ENCODE data around the gene MZT2B. TPM values are rescaled to one million over a fixed set of nuclear protein-coding genes. Genes with fewer than 3 reads are reported as not detected.
"Not testable (repeated sequence)": the region's sequence is repeated elsewhere in the genome, so short reads cannot be mapped to it uniquely, and the experiment has no call there.

Gene MZT2B
- total RNA-seq, 6 experiments from 2014 or later: 259 to 361 (median 309) TPM

DNA sequence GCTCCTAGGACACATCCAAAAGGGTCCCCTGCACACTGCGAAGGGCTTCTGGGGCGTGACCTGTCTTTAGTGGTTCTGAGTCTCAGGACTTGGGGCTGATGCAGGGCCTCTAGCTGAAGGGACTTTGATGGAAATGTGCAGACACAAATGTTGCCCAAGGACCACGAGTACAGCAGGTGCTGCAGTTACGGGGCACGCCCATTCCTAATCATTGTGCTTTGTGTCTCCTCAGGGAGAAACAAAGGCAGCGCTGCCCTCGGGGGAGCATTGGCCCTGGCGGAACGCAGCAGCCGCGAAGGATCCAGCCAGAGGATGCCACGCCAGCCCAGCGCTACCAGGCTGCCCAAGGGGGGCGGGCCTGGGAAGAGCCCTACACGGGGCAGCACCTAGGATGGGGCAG, 8.2 kb downstream of the MZT2B start:
- Mint-ChIP-seq H3K36me3 (ENCODE audit: low read depth) (peaks cover 6% of the 10 kb centered on the region; the same call in 1 of the 2 replicates), H3K27ac (no peak overlapping the region), H3K27me3 (ENCODE audit: insufficient read depth) (no peaks in the 10 kb centered on the region; the same call in 1 of the 2 replicates), H3K4me3 (no peak overlapping the region), H3K9me3 (no peaks in the 10 kb centered on the region), H3K4me1 (ENCODE audit: low read depth) (peaks cover 12% of the 10 kb centered on the region)
- TF ChIP-seq, protein P1, sequence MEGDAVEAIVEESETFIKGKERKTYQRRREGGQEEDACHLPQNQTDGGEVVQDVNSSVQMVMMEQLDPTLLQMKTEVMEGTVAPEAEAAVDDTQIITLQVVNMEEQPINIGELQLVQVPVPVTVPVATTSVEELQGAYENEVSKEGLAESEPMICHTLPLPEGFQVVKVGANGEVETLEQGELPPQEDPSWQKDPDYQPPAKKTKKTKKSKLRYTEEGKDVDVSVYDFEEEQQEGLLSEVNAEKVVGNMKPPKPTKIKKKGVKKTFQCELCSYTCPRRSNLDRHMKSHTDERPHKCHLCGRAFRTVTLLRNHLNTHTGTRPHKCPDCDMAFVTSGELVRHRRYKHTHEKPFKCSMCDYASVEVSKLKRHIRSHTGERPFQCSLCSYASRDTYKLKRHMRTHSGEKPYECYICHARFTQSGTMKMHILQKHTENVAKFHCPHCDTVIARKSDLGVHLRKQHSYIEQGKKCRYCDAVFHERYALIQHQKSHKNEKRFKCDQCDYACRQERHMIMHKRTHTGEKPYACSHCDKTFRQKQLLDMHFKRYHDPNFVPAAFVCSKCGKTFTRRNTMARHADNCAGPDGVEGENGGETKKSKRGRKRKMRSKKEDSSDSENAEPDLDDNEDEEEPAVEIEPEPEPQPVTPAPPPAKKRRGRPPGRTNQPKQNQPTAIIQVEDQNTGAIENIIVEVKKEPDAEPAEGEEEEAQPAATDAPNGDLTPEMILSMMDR (IDR thresholded peaks at IDR 0.05): no peak
- no peak for DNase-seq

DNA sequence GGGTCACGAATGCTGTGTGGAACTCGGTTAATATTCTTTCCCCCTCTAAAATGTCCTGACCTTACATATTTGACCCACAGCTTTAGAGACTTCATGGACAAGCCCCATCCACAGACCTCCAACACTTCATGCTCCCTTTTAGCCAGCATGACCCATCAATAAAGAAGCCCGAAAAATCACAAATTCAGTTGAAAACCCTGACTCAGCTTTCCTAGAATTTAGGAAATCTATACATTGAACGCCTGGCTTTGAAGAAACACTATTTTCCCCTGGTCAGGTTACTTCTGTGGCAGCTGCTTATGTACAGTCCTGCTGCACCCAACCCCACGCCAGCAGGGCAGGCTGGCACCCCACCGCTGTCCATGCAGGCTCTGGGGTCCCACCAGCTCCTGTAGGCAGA, 9.3 kb downstream of the MZT2B start:
- not testable (repeated sequence) for H3K4me1 Mint-ChIP-seq (ENCODE audit: low read depth); H3K27ac Mint-ChIP-seq; H3K4me3 Mint-ChIP-seq; H3K9me3 Mint-ChIP-seq; DNase-seq; H3K36me3 Mint-ChIP-seq (ENCODE audit: low read depth); H3K27me3 Mint-ChIP-seq (ENCODE audit: insufficient read depth)

DNA sequence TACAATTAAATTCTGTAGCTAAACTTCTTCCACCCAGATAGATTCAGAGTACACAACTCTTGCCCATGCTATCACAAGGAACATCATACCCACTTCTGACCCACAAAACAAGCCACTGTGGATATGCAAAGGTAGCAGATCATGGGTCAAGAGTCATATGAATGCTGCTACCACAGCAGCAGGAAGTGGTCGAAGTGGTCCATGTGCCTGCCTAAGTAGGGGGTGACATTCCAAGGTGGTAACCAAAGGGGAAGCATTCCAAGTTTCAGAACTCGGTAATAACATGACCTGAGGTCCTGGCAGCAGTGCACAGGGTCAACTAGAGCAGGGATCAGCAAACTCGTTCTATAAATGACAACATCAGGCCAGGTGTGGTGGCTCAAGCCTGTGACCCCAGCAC, 10.4 kb downstream of the MZT2B start:
- not testable (repeated sequence) for H3K4me3 Mint-ChIP-seq; H3K36me3 Mint-ChIP-seq (ENCODE audit: low read depth); DNase-seq; H3K27me3 Mint-ChIP-seq (ENCODE audit: insufficient read depth); H3K27ac Mint-ChIP-seq; H3K9me3 Mint-ChIP-seq; H3K4me1 Mint-ChIP-seq (ENCODE audit: low read depth)

DNA sequence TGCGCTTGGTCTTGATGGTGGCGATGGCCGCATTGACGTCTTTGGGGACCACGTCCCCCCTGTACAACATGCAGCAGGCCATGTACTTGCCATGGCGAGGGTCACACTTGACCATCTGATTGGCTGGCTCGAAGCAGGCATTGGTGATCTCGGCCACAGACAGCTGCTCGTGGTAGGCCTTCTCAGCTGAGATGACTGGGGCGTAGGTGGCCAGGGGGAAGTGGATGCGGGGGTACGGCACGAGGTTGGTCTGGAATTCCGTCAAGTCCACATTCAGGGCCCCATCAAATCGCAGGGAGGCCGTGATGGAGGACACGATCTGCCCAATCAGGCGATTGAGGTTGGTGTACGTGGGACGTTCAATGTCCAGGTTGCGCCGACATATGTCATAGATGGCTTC, 11.8 kb downstream of the MZT2B start:
- H3K36me3 Mint-ChIP-seq (ENCODE audit: low read depth): not testable (repeated sequence)

DNA sequence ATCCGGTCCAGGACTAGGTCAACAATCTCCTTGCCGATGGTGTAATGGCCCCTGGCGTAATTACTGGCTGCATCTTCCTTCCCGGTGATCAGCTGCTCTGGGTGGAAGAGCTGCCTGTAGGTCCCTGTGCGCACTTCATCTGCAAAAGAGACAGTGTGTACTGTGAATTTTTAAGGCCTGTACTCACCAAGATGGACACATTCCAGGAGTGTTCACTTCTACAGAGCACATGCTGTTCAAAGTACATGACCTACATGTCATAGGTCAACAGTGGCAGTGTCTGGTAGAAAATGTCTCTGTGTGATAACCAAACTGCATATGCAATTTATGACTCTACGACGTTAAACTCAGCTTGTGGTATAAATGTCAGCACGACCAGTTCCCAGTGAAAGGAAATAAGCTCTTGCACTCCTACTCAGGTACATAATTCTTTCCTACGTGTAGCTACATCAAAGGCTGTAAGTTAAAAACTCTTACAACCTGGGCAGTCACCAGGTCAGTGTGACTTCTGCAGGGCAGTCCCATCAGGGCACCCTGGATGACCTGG, 13.1 kb downstream of the MZT2B start:
- not testable (repeated sequence) for H3K36me3 Mint-ChIP-seq (ENCODE audit: low read depth); DNase-seq; H3K4me3 Mint-ChIP-seq; H3K9me3 Mint-ChIP-seq; H3K4me1 Mint-ChIP-seq (ENCODE audit: low read depth); H3K27me3 Mint-ChIP-seq (ENCODE audit: insufficient read depth); H3K27ac Mint-ChIP-seq

More for the DNA sequence above, 11.8 kb downstream of the MZT2B start:
- H3K4me1 Mint-ChIP-seq (ENCODE audit: low read depth); H3K9me3 Mint-ChIP-seq; DNase-seq; H3K4me3 Mint-ChIP-seq; H3K27ac Mint-ChIP-seq; H3K27me3 Mint-ChIP-seq (ENCODE audit: insufficient read depth): not testable (repeated sequence)

DNA sequence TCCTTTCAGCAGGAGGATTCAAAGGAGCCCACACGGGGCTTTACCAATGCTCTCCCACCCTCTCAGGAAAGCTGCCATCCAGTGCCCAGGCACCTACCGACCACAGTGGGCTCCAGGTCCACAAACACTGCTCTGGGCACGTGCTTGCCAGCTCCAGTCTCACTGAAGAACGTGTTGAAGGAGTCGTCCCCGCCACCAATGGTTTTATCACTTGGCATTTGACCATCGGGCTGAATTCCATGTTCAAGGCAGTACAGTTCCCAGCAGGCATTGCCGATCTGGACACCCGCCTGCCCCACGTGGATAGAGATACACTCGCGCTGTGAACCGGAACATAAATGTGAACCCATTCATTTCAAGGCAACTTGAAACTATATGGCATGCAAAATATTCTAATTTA, 14.0 kb downstream of the MZT2B start:
- H3K4me3 Mint-ChIP-seq; H3K27ac Mint-ChIP-seq; DNase-seq; H3K9me3 Mint-ChIP-seq; H3K27me3 Mint-ChIP-seq (ENCODE audit: insufficient read depth); H3K4me1 Mint-ChIP-seq (ENCODE audit: low read depth); H3K36me3 Mint-ChIP-seq (ENCODE audit: low read depth): not testable (repeated sequence)

DNA sequence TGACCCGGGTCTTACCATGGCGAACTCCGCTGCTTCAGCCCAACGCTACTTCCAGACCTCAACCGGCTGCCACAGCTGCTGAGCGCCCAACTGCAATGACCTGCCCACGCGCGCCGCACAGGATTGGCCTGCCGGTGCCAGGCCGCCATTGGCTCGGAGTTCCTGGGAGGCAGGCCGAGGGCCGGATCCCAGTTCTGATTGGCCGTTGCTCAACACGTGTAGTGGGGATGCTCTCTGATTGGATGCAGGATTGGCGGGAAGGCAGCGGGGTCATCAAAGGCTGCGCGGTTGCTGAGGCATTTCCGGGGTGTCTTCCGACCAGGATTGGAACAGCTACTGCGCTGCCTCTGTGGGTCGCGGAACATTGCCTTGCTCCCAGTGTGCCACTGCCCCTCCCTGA, 16.3 kb downstream of the MZT2B start, which contains the start of gene TUBA3E:
TUBA3E (minus strand) TSS at position 97 of the 400 bp plus-strand sequence; CDS start at position 18, 79 bp downstream.
- no peaks in the 10 kb centered on the region for H3K4me1 Mint-ChIP-seq (ENCODE audit: low read depth)
- no peaks in the 10 kb centered on the region for H3K9me3 Mint-ChIP-seq
- H3K27me3 Mint-ChIP-seq (ENCODE audit: insufficient read depth): peaks cover 2% of the 10 kb centered on the region
- TF ChIP-seq, protein P1 (IDR thresholded peaks at IDR 0.05): no peak
- no peak within 1 kb of the TSS for H3K4me3 Mint-ChIP-seq
- no peak within 1 kb of the TSS for H3K27ac Mint-ChIP-seq
- H3K36me3 Mint-ChIP-seq (ENCODE audit: low read depth): no peaks in the 10 kb centered on the region
- no peak for DNase-seq

DNA sequence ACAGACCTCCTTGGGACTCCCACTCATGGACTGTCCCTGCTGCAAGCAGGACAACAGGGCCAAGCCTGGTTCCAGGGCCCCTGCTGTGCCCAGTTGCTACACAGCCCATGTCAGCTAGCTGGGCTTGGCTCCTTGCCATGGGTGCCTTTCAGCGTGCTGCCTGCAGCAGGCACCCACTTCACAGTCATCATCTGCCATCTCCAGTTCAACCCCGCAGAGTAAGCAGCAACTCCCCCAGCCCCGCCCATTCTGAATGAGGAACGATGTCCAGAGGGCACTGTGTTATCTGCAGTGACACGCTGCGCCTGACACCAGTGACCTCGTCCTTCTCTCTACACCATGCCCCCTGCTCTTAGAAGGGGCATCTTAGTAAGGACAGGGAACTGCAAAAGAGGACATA, 20.5 kb downstream of the MZT2B start:
- H3K4me1 Mint-ChIP-seq (ENCODE audit: low read depth); H3K27me3 Mint-ChIP-seq (ENCODE audit: insufficient read depth); H3K27ac Mint-ChIP-seq; H3K4me3 Mint-ChIP-seq; DNase-seq; H3K36me3 Mint-ChIP-seq (ENCODE audit: low read depth); H3K9me3 Mint-ChIP-seq: not testable (repeated sequence)

DNA sequence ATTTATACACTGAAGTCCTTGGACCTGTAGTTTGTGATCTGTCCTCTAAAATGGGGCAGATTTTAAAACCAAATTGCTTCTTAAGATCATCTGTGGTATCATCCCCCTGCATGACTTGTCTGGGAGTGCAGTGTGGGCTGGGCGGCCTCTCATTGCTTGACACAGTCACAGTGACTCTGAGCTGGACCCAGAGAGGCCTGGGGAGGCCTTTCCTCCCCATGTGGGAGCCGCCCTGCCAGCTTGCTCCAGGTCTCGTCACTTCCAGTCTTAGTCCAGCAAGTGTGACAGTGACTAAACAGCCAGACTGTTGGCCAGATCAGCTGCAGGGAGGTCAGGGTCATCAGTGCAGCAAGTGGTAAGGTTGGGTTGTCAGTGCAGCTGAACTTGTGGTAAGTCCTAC, 21.1 kb downstream of the MZT2B start:
- DNase-seq; H3K9me3 Mint-ChIP-seq; H3K27ac Mint-ChIP-seq; H3K4me1 Mint-ChIP-seq (ENCODE audit: low read depth); H3K4me3 Mint-ChIP-seq; H3K36me3 Mint-ChIP-seq (ENCODE audit: low read depth); H3K27me3 Mint-ChIP-seq (ENCODE audit: insufficient read depth): not testable (repeated sequence)

DNA sequence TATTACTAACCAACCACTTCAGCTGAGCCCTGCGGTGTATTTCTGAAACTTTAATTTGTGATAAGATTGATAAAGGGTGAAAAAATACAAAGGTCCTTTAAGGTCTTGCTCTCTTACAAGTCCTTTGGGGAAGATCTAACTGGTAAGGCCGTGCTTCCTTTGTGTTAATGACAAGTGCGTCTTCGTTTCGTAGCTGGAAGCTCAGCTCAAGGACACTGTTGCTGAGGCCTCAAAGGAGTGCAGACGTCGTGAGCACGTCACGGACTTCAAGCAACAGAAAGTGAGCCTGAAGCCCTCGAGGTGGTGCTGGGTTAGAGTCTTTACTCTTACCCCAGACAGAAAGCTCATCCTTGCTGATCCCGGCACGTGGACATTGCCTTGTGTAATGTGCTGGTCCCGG, 25.0 kb downstream of the MZT2B start:
- DNase-seq; H3K27ac Mint-ChIP-seq; H3K27me3 Mint-ChIP-seq (ENCODE audit: insufficient read depth); H3K4me3 Mint-ChIP-seq; H3K4me1 Mint-ChIP-seq (ENCODE audit: low read depth); H3K9me3 Mint-ChIP-seq; H3K36me3 Mint-ChIP-seq (ENCODE audit: low read depth): not testable (repeated sequence)

DNA sequence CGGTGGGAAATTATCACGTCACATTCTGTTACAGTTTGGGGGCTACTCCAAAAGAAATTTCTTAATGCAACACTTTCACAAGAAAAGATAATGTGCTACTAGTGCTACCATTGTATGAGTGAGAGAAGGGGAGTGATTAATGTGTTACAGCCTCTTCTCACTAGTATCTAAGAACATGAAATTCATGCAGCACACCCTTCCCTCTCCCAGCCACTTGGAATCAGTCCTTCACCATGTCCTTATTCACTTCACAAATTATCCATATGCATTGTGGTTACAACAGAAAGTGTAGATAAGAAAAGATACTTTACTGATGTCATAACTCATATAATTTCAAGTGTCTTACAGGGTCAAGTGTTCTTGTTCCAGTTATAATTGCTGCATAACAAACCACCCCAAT, 37.1 kb downstream of the MZT2B start:
- not testable (repeated sequence) for DNase-seq; H3K9me3 Mint-ChIP-seq; H3K4me1 Mint-ChIP-seq (ENCODE audit: low read depth); H3K27ac Mint-ChIP-seq; H3K36me3 Mint-ChIP-seq (ENCODE audit: low read depth); H3K4me3 Mint-ChIP-seq
- peaks cover 14% of the 10 kb centered on the region for H3K27me3 Mint-ChIP-seq (ENCODE audit: insufficient read depth)

DNA sequence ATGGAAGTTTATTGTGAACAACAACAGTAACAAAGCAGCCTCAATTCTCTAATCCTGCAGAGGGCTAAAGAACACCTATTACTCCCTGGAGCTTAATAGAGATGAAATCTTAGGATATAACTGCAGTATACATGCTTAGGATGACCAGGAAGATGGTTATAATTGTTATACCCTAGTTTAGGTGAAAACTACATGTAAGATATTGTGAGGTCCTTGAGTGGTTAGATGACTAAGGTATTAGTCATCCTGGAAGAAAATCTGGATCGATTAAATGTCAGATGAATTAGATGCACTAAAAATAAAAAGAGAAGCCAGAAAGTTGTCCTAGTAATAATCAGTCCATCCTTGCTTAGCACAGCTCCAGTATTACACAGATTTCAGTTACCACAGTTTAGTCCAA, 38.4 kb downstream of the MZT2B start:
- not testable (repeated sequence) for H3K27ac Mint-ChIP-seq; H3K4me3 Mint-ChIP-seq; H3K36me3 Mint-ChIP-seq (ENCODE audit: low read depth); DNase-seq; H3K4me1 Mint-ChIP-seq (ENCODE audit: low read depth); H3K9me3 Mint-ChIP-seq
- peaks cover 17% of the 10 kb centered on the region for H3K27me3 Mint-ChIP-seq (ENCODE audit: insufficient read depth)

DNA sequence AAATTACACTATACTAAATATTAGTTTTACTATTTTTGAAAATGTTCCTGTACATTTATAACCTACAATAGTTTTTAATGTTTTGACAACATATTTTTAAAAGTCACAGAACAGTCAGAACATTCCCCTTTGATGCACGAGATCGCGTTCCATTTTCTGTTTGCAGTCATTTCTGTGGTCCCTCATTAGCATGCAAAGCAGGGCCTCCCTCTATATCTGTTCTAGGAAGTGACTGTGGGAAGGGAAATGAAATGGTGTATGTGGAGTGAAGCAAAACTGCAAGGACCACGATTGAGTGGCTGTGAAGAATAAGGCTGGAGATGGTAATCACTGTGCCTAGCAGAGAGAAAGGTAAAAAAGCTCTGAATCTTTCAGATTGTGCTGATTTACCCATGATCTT, 40.5 kb downstream of the MZT2B start:
- H3K9me3 Mint-ChIP-seq; H3K4me3 Mint-ChIP-seq; DNase-seq; H3K27ac Mint-ChIP-seq; H3K36me3 Mint-ChIP-seq (ENCODE audit: low read depth); H3K4me1 Mint-ChIP-seq (ENCODE audit: low read depth): not testable (repeated sequence)
- peaks cover 15% of the 10 kb centered on the region for H3K27me3 Mint-ChIP-seq (ENCODE audit: insufficient read depth)

Measured in HFFc6 (cell line).